Measurements from ENCODE around the gene LYRM1. TPM values are rescaled to one million over a fixed set of nuclear protein-coding genes. Genes with fewer than 3 reads are reported as not detected.

Gene LYRM1
- total and polyA plus RNA-seq, 2 of the 4 experiments (the other 2 are of a cell fraction): 19.0 to 35.0 TPM

DNA sequence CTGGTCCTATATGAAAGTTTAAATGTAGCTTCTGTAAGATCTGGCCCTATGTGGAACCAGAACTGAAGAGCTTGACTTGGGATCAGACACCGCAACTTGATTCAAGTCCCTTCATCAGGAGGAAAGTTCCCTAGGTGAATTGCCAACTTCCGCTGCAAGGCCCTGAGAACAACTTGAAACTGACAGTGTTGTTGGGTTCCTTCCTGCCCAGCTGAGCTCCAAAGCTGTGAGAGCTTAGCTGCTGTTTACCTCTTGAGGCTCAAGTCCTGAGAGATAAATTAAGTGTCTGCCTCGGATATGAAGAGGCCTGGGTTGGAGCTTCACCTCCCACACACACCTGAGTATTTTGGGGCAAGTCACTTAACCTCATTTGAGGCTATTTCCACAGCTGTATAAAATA is 49.6 kb upstream of the LYRM1 start (continued):
- no peak for TF ChIP-seq RAD21 (IDR thresholded peaks at IDR 0.05; ENCODE audit: low read length)

GRCh38 chr16:20851601-20852000 is 49.0 kb upstream of the LYRM1 start:
- Histone ChIP-seq H3K4ac (ENCODE audit: low read depth, low read length) (peak overlapping the region; percentile 58), H3K4me3 (ENCODE audit: insufficient read depth, low read depth, low read length) (no peak overlapping the region), H3K4me1 (ENCODE audit: control insufficient read depth, insufficient read depth, low read length) (peaks cover 13% of the 10 kb centered on the region), H4K5ac (ENCODE audit: low read depth, low read length) (no peak overlapping the region), H4K91ac (ENCODE audit: insufficient read depth, low read depth, low read length) (peak overlapping the region; percentile 63; the same call in 1 of the 2 replicates), H3K23ac (ENCODE audit: low read depth, low read length) (peak overlapping the region; percentile 52; the same call in 1 of the 2 replicates), H3K27me3 (ENCODE audit: control insufficient read depth, insufficient read depth, low read length) (no peaks in the 10 kb centered on the region), H3K18ac (ENCODE audit: low read depth, low read length) (no peak overlapping the region), H4K20me1 (ENCODE audit: insufficient read depth, low read length) (no peaks in the 10 kb centered on the region), H3K56ac (ENCODE audit: extremely low read depth, insufficient read depth, low read length) (peak overlapping the region; percentile 71; the same call in 1 of the 2 replicates), H3K9me1 (ENCODE audit: insufficient read depth, low read length) (peaks cover 8% of the 10 kb centered on the region), H2BK5ac (ENCODE audit: low read depth, low read length, poor library complexity, severe bottlenecking) (peak overlapping the region; percentile 78), H2BK15ac (ENCODE audit: low read depth, low read length) (peak overlapping the region; percentile 30; the same call in 1 of the 3 replicates), H2AK5ac (ENCODE audit: low read depth, low read length) (no peak overlapping the region), H4K8ac (ENCODE audit: low read depth in 2 of 2, low read length in 2 of 2) (peak overlapping the region in 1 of 2 experiments; percentile 65; a peak in 2 of 4 replicates), H2AK9ac (replicated peaks; ENCODE audit: low read depth, low read length, poor library complexity) (no peak overlapping the region), H3K4me2 (ENCODE audit: low read depth, low read length) (no peak overlapping the region), H3K9me3 (ENCODE audit: control insufficient read depth, insufficient read depth, low read length) (no peaks in the 10 kb centered on the region), H2BK120ac (ENCODE audit: low read depth, low read length) (peak overlapping the region; percentile 83), H3K27ac (ENCODE audit: insufficient read depth, low read length) (peak overlapping the region; percentile 25; the same call in 1 of the 2 replicates), H3K9ac (ENCODE audit: low read depth, low read length) (no peak overlapping the region), H2AFZ (replicated peaks; ENCODE audit: low read length, poor library complexity) (peak overlapping the region; percentile 5), H2BK20ac (ENCODE audit: low read depth, low read length) (peak overlapping the region; percentile 75; the same call in 1 of the 2 replicates), H3K79me1 (ENCODE audit: low read depth in 1 of 2, low read length in 2 of 2) (peaks cover 19 to 39% of the 10 kb centered on the region in 2 experiments; a peak in 3 of 4 replicates), H3K14ac (replicated peaks; ENCODE audit: low read depth, low read length) (peak overlapping the region; percentile 49; the same call in 1 of the 2 replicates), H3K36me3 (ENCODE audit: control insufficient read depth, insufficient read depth, low read length) (peaks cover 12% of the 10 kb centered on the region)
- dilution Hi-C loops (cut with HindIII; ENCODE audit: low sequenced_read_pairs, unreplicated experiment) (no loop called here), intact Hi-C loops (cut with micrococcal nuclease) (loop anchor here (1.0 to 5.0 kb wide), 4 partner anchors 45 to 449 kb away; partner anchors contain the start of genes DCUN1D3, ERI2, LYRM1 and REXO5), in situ Hi-C loops (cut with MboI; ENCODE audit: low sequenced_read_pairs) (loop anchor here (5.0 kb wide), 3 partner anchors 236 to 446 kb away; partner anchors contain the start of gene LDAF1)
- ChIA-PET CTCF (interaction anchor here (0.6 to 1.7 kb wide), 6 partner anchors 47 to 337 kb away, joined by 3 to 6 read pairs (median 4); no protein-coding TSS in a partner anchor), POLR2A (ENCODE audit: unreplicated experiment) (interaction anchor here (0.5 to 0.7 kb wide), 4 partner anchors 20 to 84 kb away, joined by 3 to 9 read pairs (median 3); partner anchors contain the start of genes DCUN1D3 and LYRM1)
- no CpG with 5 or more reads among the region's 2 CpGs for WGBS, 2 experiments (ENCODE audit: extremely low coverage in 2 of 2, insufficient read length in 1 of 2)
- ATAC-seq (ENCODE audit: low read depth): peak; percentile 80
- peak; percentile 92 for DNase-seq
- BruUV-seq (replicated peaks): no TSS peak
- no peak for TF ChIP-seq RCOR1 (IDR thresholded peaks at IDR 0.05; ENCODE audit: insufficient replicate concordance, low read length)
- TF ChIP-seq SMC3 (IDR thresholded peaks at IDR 0.05; ENCODE audit: low read depth, low read length): peak; percentile 31; the same call in 1 of the 2 replicates
- peak; percentile 97 for TF ChIP-seq CEBPB (IDR thresholded peaks at IDR 0.05; ENCODE audit: low read depth, low read length)
- peak; percentile 46; the same call in 1 of the 2 replicates for TF ChIP-seq MAZ (IDR thresholded peaks at IDR 0.05; ENCODE audit: borderline replicate concordance, low read depth, low read length)
- peak; percentile 34; the same call in 1 of the 2 replicates for TF ChIP-seq RAD21 (IDR thresholded peaks at IDR 0.05; ENCODE audit: low read length)

Measured in IMR-90 (cell line).